Esophagus squamous epithelium (tissue), 4 donors: ENCODE data around the gene ZNF107.

ENCODE experiments used
- POLR2A ChIP-seq, 4 donors: fragments of 450-650 bp; IDR thresholded peaks; one replicate each; pipeline ENCODE4 v1.6.1; 2017; ENCODE audit warnings: antibody characterized with exemption in 4 of 4, mild to moderate bottlenecking in 4 of 4, moderate library complexity in 3 of 4
- TF ChIP-seq, protein P1 (sequence below), 6 experiments: fragments of 450-650 bp in 4 of 6; fragments of 200-600 bp in 2 of 6; sonication (generic) in 2 of 6; IDR thresholded peaks; one replicate each; pipeline ENCODE4 v1.5.1; 2016 to 2019; ENCODE audit warnings: antibody characterized with exemption in 6 of 6, mild to moderate bottlenecking in 4 of 6, moderate library complexity in 4 of 6

DNA sequence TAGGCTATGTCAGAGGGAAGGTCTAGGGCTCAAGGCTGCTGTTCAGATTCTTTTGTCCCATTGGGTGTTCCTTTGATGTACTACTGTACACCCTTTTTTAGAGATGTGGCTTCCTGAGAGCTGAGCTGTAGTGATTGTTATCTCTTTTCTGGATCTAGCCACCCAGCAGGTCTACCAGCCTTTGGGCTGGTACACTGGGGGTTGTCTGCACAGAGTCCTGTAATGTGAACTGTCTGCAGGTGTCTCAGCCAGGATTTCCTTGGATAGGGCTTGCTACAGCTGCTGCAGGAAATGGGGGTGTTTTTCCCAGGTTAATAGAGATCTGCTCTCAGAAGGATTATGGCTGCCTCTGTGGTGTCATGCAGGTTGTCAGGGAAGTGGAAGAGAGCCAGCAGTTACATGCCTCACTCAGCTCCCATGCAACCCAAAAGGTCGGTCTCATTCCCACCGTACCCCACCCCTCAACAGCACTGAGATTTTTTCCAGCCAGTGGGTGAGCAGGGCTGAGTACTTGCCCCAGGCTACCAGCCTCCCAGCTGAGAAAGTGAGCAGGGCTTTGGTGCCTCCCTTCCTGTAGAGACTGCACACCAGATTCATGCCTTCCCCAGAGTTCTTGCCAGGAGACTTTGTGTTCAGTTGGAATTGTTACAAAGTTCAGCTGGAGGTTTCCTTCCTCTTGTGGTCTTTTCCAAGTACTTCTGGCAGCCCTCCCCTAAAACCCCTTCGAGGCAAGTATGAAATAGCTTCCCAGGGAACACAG lies 63.3 kb downstream of the ZNF107 start:
- TF ChIP-seq, protein P1, sequence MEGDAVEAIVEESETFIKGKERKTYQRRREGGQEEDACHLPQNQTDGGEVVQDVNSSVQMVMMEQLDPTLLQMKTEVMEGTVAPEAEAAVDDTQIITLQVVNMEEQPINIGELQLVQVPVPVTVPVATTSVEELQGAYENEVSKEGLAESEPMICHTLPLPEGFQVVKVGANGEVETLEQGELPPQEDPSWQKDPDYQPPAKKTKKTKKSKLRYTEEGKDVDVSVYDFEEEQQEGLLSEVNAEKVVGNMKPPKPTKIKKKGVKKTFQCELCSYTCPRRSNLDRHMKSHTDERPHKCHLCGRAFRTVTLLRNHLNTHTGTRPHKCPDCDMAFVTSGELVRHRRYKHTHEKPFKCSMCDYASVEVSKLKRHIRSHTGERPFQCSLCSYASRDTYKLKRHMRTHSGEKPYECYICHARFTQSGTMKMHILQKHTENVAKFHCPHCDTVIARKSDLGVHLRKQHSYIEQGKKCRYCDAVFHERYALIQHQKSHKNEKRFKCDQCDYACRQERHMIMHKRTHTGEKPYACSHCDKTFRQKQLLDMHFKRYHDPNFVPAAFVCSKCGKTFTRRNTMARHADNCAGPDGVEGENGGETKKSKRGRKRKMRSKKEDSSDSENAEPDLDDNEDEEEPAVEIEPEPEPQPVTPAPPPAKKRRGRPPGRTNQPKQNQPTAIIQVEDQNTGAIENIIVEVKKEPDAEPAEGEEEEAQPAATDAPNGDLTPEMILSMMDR (IDR thresholded peaks at IDR 0.05), result no peak
- TF ChIP-seq POLR2A (IDR thresholded peaks at IDR 0.05), result no peak
